WTC11 (cell line): Measurements from ENCODE around the gene RHOJ.

Source experiments
- GRHL2 ChIP-seq: fragments of 250-450 bp; sonication (Bioruptor Pico); IDR thresholded peaks from 2 replicates; pipeline ENCODE4 v1.8.0; 2022; ENCODE audit warnings: mild to moderate bottlenecking, moderate library complexity; ENCODE audit not compliant: insufficient replicate concordance, severe bottlenecking
- MXD4 ChIP-seq: fragments of 250-450 bp; sonication (Bioruptor Pico); IDR thresholded peaks from 2 replicates; pipeline ENCODE4 v1.8.0; 2021; ENCODE audit warnings: mild to moderate bottlenecking, moderate library complexity, borderline replicate concordance
- TF ChIP-seq, protein P1 (sequence below): fragments of 200-600 bp; IDR thresholded peaks from 2 replicates; pipeline ENCODE4 v1.8.0; 2022; ENCODE audit warnings: antibody characterized with exemption

DNA sequence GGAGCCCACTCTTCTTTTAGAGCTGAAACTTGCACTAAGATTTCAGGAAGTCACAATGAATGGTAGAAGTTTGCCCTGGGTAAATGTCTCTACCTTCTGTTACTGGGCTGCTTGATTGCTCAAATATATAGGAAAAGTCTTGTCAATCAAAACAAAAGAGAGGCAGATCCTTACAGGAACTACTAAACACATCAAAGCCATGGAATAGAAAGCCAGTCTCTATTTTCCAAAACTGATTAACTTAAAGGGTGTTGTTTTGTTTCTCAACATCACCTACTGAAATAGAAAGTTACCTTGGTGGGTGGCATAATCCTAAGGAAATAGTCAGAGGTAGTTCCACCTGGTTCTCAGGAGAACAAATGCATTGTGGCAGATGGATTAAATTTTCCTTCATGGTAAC, 114.6 kb downstream of the RHOJ start, which contains the start of gene GPHB5:
- TF ChIP-seq, protein P1, sequence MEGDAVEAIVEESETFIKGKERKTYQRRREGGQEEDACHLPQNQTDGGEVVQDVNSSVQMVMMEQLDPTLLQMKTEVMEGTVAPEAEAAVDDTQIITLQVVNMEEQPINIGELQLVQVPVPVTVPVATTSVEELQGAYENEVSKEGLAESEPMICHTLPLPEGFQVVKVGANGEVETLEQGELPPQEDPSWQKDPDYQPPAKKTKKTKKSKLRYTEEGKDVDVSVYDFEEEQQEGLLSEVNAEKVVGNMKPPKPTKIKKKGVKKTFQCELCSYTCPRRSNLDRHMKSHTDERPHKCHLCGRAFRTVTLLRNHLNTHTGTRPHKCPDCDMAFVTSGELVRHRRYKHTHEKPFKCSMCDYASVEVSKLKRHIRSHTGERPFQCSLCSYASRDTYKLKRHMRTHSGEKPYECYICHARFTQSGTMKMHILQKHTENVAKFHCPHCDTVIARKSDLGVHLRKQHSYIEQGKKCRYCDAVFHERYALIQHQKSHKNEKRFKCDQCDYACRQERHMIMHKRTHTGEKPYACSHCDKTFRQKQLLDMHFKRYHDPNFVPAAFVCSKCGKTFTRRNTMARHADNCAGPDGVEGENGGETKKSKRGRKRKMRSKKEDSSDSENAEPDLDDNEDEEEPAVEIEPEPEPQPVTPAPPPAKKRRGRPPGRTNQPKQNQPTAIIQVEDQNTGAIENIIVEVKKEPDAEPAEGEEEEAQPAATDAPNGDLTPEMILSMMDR: no peak
- TF ChIP-seq MXD4 (no peak), GRHL2 (CRISPR knock-in tag) (no peak)
